B cell (primary cell): ENCODE data around the gene RARA. TPM values are rescaled to one million over a fixed set of nuclear protein-coding genes. Genes with fewer than 3 reads are reported as not detected.

ENCODE experiments used
- ATAC-seq: fragments of 200-7000 bp; cut with Tn5 transposase; one replicate; pipeline ENCODE4 v1.10.0; 2021; ENCODE audit warnings: low read depth, mild to moderate bottlenecking, moderate number of reproducible peaks, moderate library complexity
- CTCF ChIA-PET: fragments of 350-600 bp; sonication (Branson Sonifier 250); formaldehyde crosslinking; loops from one replicate; lab custom pipeline; 2021; ENCODE audit warnings: antibody characterized with exemption, inconsistent platforms; lab: Charles Lee
- POLR2A ChIA-PET: fragments of 350-600 bp; sonication (Branson Sonifier 250); formaldehyde crosslinking; loops from one replicate; lab custom pipeline; 2021; ENCODE audit warnings: antibody characterized with exemption; lab: Charles Lee
- DNase-seq: peaks from one replicate; pipeline ENCODE4 v3.0.0; 2013
- H2AFZ ChIP-seq: 2 replicates; pipeline ENCODE4 v1.6.1; 2012; ENCODE audit warnings: mild to moderate bottlenecking, low read depth, low read length; ENCODE audit not compliant: insufficient read depth, poor library complexity, severe bottlenecking
- H3K27ac ChIP-seq, 2 donors: 1 replicate in 1 of 2; 2 replicates in 1 of 2; pipeline ENCODE4 v1.5.1; 2012 to 2013; ENCODE audit warnings: low read length in 2 of 2, mild to moderate bottlenecking in 2 of 2, moderate library complexity in 1 of 2
- H3K27me3 ChIP-seq, 4 experiments: fragments of 200-600 bp in 1 of 4; sonication (generic) in 1 of 4; replicated peaks in 1 of 4; 1 replicate in 2 of 4; 2 replicates in 2 of 4; pipeline versions ENCODE4 v1.6.1 to v1.7.0; 2013 to 2016; ENCODE audit warnings: low read length in 3 of 4, mild to moderate bottlenecking in 2 of 4, mixed read lengths in 1 of 4, moderate library complexity in 1 of 4; ENCODE audit not compliant: insufficient read depth in 4 of 4, control insufficient read depth in 3 of 4; ENCODE audit errors: control extremely low read depth in 1 of 4
- H3K36me3 ChIP-seq, 2 experiments: replicated peaks in 1 of 2; 1 replicate in 1 of 2; 2 replicates in 1 of 2; pipeline versions ENCODE4 v1.6.1 to v1.7.1; 2013; ENCODE audit warnings: low read length in 1 of 2; ENCODE audit not compliant: insufficient read depth in 2 of 2, control insufficient read depth in 1 of 2; ENCODE audit errors: control extremely low read depth in 1 of 2, extremely low read depth in 1 of 2
- H3K4me1 ChIP-seq, 2 donors: fragments of 200-600 bp in 1 of 2; sonication (generic) in 1 of 2; 1 replicate in 1 of 2; 2 replicates in 1 of 2; pipeline versions ENCODE4 v1.5.1 to v1.6.1; 2013 to 2017; ENCODE audit warnings: low read length in 2 of 2; ENCODE audit not compliant: control insufficient read depth in 2 of 2, insufficient read depth in 2 of 2
- H3K4me2 ChIP-seq: replicated peaks from 2 replicates; pipeline ENCODE3; 2012; ENCODE audit warnings: mild to moderate bottlenecking, low read depth, low read length; ENCODE audit not compliant: poor library complexity, severe bottlenecking
- H3K4me3 ChIP-seq, 5 experiments: fragments of 200-600 bp in 1 of 5; sonication (generic) in 1 of 5; 1 replicate in 3 of 5; 2 replicates in 2 of 5; pipeline versions ENCODE4 v1.5.1 to v1.7.0; 2011 to 2016; ENCODE audit warnings: low read length in 4 of 5, mild to moderate bottlenecking in 4 of 5, low read depth in 2 of 5, control low read depth in 1 of 5, moderate library complexity in 1 of 5; ENCODE audit not compliant: insufficient read depth in 1 of 5; ENCODE audit errors: control extremely low read depth in 1 of 5, extremely low read depth in 1 of 5
- H3K79me2 ChIP-seq: fragments of 200-600 bp; sonication (generic); one replicate; pipeline ENCODE4 v1.6.0; 2016; ENCODE audit warnings: low read length; ENCODE audit not compliant: control insufficient read depth, insufficient read depth
- H3K9ac ChIP-seq: fragments of 200-600 bp; sonication (generic); 2 replicates; pipeline ENCODE4 v1.6.1; 2017; ENCODE audit warnings: mild to moderate bottlenecking, low read length, moderate library complexity
- H3K9me3 ChIP-seq, 3 donors: one replicate each; pipeline versions ENCODE4 v1.6.1 to v1.7.1; 2013; ENCODE audit warnings: low read length in 2 of 3; ENCODE audit not compliant: control insufficient read depth in 2 of 3, insufficient read depth in 1 of 3; ENCODE audit errors: control extremely low read depth in 1 of 3
- H4K20me1 ChIP-seq: 2 replicates; pipeline ENCODE4 v1.6.0; 2012; ENCODE audit warnings: mild to moderate bottlenecking, low read length; ENCODE audit not compliant: insufficient read depth, control insufficient read depth, poor library complexity, severe bottlenecking
- H3K27ac Mint-ChIP-seq: one replicate; pipeline ENCODE4 v1.8.0; 2021; ENCODE audit warnings: mixed read lengths
- H3K27me3 Mint-ChIP-seq: one replicate; pipeline ENCODE4 v1.8.0; 2021; ENCODE audit warnings: mixed read lengths
- H3K4me1 Mint-ChIP-seq: one replicate; pipeline ENCODE4 v1.8.0; 2021; ENCODE audit warnings: mixed read lengths
- H3K4me3 Mint-ChIP-seq: one replicate; pipeline ENCODE4 v1.8.0; 2021; ENCODE audit warnings: mixed read lengths
- H3K9me3 Mint-ChIP-seq: one replicate; pipeline ENCODE4 v1.8.0; 2022; ENCODE audit warnings: mixed read lengths; ENCODE audit not compliant: insufficient read depth
- CTCF ChIP-seq: fragments of 200-600 bp; IDR thresholded peaks from one replicate; pipeline ENCODE4 v1.8.0; 2022; ENCODE audit warnings: antibody characterized with exemption, mild to moderate bottlenecking
- EZH2 ChIP-seq: IDR thresholded peaks from 2 replicates; pipeline ENCODE4 v1.6.1; 2012; ENCODE audit warnings: borderline replicate concordance, low read depth, mild to moderate bottlenecking, moderate library complexity, low read length; ENCODE audit not compliant: insufficient read depth, poor library complexity, severe bottlenecking
- WGBS: methylation state at CpG from one replicate; pipeline ENCODE4 v1.1.5; 2013; ENCODE audit warnings: missing lambda C conversion rate; ENCODE audit not compliant: insufficient coverage; 5-methylcytosine and 5-hydroxymethylcytosine counted together
- intact Hi-C: fragments of 100-400 bp; cut with micrococcal nuclease; formaldehyde crosslinking; loops from one replicate; pipeline ENCODE4 v1.10.0; 2022
- polyA plus RNA-seq: library from polyadenylated mRNA; depleted of rRNA; stranded (reverse); fragments of >200 nt; gene quantifications from 2 replicates; pipeline ENCODE4 v1.2.3, GENCODE V29; 2012
- total RNA-seq, 2 donors: library from RNA; stranded (reverse); fragments of 120-200 nt in 1 of 2; gene quantifications; 1 replicate in 1 of 2; 2 replicates in 1 of 2; pipeline versions ENCODE4 v1.2.3 to v1.2.4, GENCODE V29; 2013 to 2022

The RARA gene
- total and polyA plus RNA-seq, 2 donors (not counting 1 experiment from before 2014, with no cell fraction given) = 20.7 to 86.2 TPM

GRCh38 chr17:40327735-40328385 lies 18.9 kb downstream of the RARA start:
- Histone ChIP-seq H3K4me3 (peak overlapping the region in 1 of 5 experiments; percentile 60), H3K4me2 (peak overlapping the region; percentile 98), H3K9ac (no peak overlapping the region), H3K4me1 (peaks cover 88 to 99% of the 10 kb centered on the region in 2 donors), H3K9me3 (no peaks in the 10 kb centered on the region), H3K79me2 (peaks cover 99% of the 10 kb centered on the region), H2AFZ (no peak overlapping the region), H4K20me1 (peaks cover 21% of the 10 kb centered on the region), H3K27me3 (no peaks in the 10 kb centered on the region), H3K36me3 (peaks cover 0 to 22% of the 10 kb centered on the region in 2 experiments), H3K27ac (peak overlapping the region; percentile 96)
- H3K27ac Mint-ChIP-seq = peak overlapping the region; percentile 100
- no peaks in the 10 kb centered on the region for H3K27me3 Mint-ChIP-seq
- intact Hi-C loops = no loop called here
- H3K4me1 Mint-ChIP-seq = peaks cover 89% of the 10 kb centered on the region
- TF ChIP-seq CTCF (no peak), EZH2 (no peak)
- no peak for DNase-seq
- CTCF ChIA-PET = interaction anchor here (0.8 to 12.7 kb wide), 11 partner anchors 9 to 206 kb away, joined by 3 to 119 read pairs (median 4); partner anchors contain the start of gene RARA
- H3K9me3 Mint-ChIP-seq = no peaks in the 10 kb centered on the region
- POLR2A ChIA-PET = interaction anchor here (0.7 to 6.5 kb wide), 4 partner anchors 9 to 20 kb away, joined by 4 to 96 read pairs (median 6); no protein-coding TSS in a partner anchor
- H3K4me3 Mint-ChIP-seq = peak overlapping the region; percentile 97
- WGBS = 17% methylated on average over 2 of the region's 3 CpGs
- ATAC-seq = no peak

- H3K4me3 ChIP-seq = no peak overlapping the region
- DNase-seq = no peak
- Mint-ChIP-seq H3K9me3 (no peaks in the 10 kb centered on the region), H3K4me3 (peak overlapping the region; percentile 36), H3K27me3 (no peaks in the 10 kb centered on the region), H3K27ac (peak overlapping the region; percentile 100), H3K4me1 (peaks cover 83% of the 10 kb centered on the region)
- H3K4me1 ChIP-seq = peaks cover 85 to 95% of the 10 kb centered on the region in 2 donors
- TF ChIP-seq EZH2 (no peak), CTCF (no peak)
- peak overlapping the region; percentile 96 for H3K27ac ChIP-seq
- H3K36me3 ChIP-seq = peaks cover 0 to 25% of the 10 kb centered on the region in 2 experiments
- no peaks in the 10 kb centered on the region for H3K9me3 ChIP-seq
- H2AFZ ChIP-seq = no peak overlapping the region
- ChIA-PET CTCF (interaction anchor here (0.7 to 12.7 kb wide), 11 partner anchors 11 to 87 kb away, joined by 3 to 119 read pairs (median 3); partner anchors contain the start of gene RARA), POLR2A (interaction anchor here (0.7 to 1.3 kb wide), 3 partner anchors 11 to 189 kb away, joined by 3 to 4 read pairs (median 3); no protein-coding TSS in a partner anchor)
- no peak overlapping the region for H3K9ac ChIP-seq
- peak overlapping the region; percentile 98 for H3K4me2 ChIP-seq
- no peaks in the 10 kb centered on the region for H3K27me3 ChIP-seq
- no CpG with 5 or more reads among the region's 2 CpGs for WGBS
- peaks cover 98% of the 10 kb centered on the region for H3K79me2 ChIP-seq
- intact Hi-C loops = no loop called here
- ATAC-seq = no peak
- H4K20me1 ChIP-seq = peaks cover 21% of the 10 kb centered on the region
Measured at GRCh38 chr17:40328386-40328766, 19.4 kb downstream of the RARA start.
